ENCODE measurements around the gene NR1D1. TPM values are rescaled to one million over a fixed set of nuclear protein-coding genes. Genes with fewer than 3 reads are reported as not detected.

NR1D1 gene
- total RNA-seq, 1 experiment from 2014 or later, result 0.80 TPM

DNA sequence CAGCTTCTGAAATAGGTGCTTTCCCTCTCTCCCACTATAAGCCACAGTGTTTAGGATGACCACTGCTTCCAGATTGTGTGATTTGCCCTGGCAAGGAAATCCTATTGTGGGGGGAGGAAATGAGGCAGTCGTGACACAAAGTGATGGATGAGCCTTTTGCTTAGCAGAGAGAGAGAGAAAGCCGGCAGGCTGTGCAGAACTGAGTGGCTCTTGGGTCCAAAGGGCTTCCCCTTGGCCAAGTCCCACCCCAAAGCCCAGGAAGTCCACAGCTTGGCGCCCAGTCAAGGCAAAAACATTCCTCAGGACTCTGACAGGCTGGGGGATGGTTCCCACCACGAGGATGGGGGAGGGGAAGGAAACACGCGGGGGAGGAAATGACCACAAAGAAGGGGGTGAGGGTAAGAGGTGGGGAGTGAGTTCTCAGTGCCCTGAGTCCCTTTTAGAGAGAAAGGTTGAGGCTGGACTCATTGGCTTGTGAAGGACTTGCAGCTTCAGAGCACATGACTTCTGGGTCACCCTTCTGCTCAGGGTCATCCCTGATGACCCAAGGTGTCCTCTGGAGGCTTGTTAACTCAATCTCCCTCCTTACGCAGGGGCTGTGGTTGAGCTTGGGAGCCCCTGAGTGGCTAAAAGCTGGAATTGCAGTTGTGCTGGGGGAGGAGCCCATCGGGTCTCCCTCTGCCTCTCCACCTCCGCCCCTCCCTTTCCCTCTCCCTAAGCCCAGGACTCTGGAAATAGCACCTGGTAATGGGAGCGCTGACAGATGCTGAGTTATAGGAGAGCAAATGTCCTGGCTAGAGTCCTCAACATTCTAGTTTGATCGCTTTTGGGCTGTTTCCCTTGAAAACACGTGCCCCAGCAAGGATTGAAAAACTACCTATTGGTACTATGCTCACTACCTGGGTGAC is 11.1 kb upstream of the NR1D1 start:
- DNase-seq (ENCODE audit: low read depth), result peak; percentile 91

- no peak for DNase-seq (ENCODE audit: low read depth)
Observed at GRCh38 chr17:40110026-40110845, 9.8 kb upstream of the NR1D1 start.

DNA sequence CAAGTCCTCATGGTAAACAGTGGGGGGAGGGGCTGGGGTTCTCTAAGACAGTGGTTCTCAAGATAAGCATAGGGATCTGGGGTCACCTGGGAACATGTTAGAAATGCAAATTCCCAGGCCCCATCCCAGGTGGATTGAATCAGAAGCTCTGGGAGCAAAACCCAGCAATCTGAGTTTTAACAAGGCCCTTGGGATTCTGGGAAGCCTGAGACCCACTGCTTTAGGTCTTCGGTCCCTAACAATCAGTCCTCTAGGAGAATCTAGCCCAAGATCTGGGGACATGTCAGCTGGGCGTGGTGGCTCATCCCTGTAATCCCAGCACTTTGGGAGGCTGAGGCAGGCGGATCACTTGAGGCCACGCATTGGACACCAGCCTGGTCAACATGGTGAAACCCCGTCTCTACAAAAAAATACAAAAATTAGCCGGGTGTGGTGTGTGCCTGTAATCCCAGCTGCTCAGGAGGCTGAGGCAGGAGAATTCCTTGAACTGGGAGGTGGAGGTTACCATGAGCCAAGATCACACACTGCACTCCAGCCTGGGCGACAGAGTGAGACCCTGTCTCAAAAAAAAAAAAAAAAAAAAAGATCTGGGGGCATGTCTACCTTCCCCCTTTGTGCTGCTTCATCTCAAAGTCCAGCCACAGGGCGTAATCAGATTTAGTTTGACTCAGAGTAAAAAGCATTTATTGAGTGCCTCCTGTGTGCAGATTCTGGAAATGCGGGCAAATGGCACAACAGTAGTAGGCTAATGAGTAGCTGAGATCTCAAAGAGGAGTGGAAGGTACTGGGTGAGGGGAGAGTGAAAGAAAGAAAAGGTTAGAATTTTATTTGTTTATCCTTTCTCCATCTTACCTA is 8.8 kb upstream of the NR1D1 start:
- DNase-seq (ENCODE audit: low read depth), result no peak

DNA sequence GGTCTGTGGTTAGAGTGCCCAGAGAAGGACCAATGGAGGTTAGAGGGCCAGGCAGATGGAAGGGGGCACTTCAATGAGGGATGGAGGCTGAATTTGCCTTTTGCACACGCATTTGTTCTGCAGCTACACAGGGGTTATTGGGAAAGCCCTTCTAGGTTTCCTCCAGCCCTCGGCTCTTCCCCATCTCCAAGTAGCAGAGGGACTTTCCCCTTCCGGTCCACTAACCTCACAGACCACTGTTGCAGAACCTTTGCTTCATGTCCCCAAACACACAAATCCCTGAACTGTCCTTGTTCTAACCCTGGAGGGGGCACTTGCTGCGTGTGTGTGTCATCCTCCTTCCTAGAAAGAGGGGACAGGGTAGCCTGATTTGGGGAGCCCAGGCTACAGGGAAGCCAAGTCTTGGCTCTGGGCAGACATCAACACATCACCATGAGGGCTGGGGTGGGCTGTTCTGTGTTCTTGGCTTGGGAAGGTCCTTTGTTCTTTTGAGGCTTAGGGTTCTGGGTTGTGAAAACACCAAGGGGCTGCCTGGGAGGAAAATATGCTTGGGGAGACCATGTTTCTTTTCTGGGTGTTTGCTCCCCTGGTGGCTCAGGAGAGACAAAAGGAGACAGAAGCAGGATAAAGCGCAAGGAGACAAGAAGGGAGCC is 7.3 kb upstream of the NR1D1 start:
- DNase-seq (ENCODE audit: low read depth), result no peak

- no peak for DNase-seq (ENCODE audit: low read depth)
Observed at GRCh38 chr17:40106760-40107521, 6.6 kb upstream of the NR1D1 start.

DNA sequence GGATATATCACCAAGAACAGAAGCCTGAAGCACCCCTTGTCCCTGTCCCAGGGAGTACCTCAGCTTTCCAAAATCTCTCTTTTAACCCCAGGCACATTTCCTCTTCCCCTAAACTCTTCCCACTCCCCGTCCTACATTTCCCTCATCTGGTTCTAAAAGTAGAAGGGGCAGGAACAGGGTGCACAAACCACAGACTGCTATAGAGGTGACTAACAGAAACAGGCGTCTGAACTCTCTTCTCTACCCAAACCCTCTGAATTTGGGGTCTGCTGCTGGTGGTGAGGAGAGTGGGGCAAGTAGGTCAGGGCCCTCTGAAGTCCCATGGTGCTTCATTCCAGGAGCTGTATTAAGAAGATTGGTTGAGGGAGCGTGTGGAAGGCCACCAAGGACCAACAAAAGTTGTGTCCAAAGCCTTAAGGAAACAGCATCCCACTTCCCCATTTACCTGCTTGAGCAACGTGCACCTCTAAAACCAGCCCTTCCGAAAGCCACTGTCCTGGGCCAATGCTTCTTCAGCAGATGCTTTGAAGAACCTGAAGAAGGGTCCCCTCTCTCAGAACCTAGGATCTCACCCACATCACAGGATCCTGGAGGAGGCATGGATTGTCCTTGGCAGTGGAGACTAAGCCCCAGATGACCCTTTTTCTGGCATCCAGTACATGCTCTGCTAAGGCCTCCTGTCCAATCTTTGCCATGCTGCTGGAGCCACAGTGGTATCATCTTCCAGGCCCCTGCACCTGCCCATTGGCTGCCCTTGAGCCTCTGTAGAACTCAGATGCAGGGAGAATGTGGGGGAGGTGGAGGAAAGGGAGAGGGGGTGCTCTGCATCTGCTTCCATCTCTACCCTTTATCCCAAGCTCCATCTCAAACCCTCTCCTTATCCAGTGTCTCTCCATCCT is 5.7 kb upstream of the NR1D1 start:
- no peak for DNase-seq (ENCODE audit: low read depth)

DNA sequence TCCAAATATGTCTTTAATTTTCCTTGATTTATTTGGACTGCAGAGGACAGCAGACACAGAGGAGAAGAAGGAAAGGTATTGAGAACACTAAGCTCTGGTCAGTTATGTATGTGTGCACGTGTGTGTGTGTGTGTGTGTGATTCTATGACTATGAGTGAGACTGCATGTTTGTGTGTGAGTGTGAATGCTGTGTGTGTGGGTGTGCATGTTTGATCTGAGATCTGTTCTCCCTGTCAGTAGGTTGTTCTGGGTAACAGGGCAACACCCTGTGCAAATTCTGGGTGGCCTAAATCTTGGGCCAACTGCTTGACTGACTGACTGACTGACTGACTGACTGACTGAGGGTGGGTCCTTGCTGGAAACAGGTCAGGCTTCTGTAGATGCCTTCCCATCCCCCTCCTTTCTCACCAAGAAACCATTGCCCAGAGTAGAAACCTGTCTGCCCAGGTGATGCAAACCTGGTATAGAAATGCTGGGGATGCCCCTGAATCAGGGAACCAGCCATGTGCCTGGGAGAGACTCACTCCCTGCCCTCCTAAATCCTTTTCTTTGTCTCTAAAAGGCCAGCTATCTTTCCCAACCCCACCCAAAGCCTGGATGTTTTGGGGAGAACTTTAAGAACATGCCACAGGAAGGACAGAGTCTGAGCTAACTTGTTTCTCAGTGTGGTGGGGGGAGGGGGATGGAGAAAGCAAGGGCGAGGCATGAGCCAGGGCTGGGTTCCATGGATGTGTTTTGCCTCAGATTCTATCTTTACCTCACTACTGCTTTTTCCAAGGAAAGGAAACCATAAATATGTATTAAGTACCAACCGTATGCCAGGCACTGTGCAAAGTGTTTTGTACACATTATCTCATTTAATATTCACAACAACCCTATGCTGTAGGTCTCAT is 4.5 kb upstream of the NR1D1 start:
- no peak for DNase-seq (ENCODE audit: low read depth)

DNA sequence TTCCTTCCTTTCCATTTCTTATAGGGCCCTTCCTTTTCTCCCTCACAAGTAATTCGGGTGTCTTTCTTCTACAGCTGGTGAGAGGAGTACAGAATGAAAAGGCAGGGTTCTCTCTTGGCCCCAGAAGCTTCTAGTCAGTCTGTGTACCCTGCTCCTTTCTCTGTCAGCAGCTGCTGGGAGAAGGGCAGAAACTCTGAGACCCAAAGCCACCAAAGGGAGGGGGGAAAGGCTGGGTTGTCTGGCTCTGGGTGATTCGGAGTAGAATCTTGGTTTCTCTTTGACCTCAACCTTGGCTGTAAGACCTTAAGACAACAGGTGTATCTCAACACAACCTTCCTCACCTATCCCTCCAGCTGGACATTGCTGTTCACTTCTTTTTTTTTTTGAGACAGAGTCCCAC is 3.3 kb upstream of the NR1D1 start:
- DNase-seq (ENCODE audit: low read depth), result no peak

GRCh38 chr17:40103071-40103661 is 2.8 kb upstream of the NR1D1 start:
- DNase-seq (ENCODE audit: low read depth), result no peak

- no peak for DNase-seq (ENCODE audit: low read depth)
Observed at GRCh38 chr17:40101367-40102210, 1.2 kb upstream of the NR1D1 start.

DNA sequence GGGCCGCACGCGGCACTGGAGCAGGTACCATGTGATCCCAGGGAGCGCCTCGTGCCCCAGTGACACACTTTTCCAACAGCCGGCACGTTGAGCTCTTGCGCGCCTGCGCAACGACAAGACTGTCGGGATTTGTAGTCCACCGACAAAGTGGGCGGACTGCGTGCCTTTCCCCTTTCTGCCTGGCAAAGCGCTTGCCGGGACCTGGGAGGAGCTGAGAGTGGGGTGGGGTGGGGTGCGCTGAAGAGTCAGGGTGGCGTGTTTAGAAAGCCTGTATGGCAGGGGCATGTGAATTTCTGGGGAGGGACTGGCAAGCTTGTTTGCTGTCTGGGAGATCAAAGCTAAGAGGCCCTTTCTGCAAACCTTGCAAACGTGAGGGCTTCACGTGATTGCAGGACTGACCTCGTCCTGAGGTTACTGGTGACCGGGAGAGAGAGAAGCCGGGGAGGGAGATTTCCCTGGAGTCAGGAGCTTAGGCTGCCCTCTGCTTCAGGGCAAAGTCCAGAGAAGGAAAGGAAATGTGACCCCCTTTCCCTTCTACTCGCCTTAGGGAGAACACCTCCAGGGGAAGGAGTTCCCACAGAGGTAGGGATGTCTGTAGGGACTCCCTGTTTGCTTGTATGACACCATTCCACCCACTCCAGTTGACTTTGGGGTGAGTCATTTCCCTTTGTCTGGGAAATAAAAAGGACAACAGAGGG is 429 bp upstream of the NR1D1 start:
- DNase-seq (ENCODE audit: low read depth), result peak; percentile 100

DNA sequence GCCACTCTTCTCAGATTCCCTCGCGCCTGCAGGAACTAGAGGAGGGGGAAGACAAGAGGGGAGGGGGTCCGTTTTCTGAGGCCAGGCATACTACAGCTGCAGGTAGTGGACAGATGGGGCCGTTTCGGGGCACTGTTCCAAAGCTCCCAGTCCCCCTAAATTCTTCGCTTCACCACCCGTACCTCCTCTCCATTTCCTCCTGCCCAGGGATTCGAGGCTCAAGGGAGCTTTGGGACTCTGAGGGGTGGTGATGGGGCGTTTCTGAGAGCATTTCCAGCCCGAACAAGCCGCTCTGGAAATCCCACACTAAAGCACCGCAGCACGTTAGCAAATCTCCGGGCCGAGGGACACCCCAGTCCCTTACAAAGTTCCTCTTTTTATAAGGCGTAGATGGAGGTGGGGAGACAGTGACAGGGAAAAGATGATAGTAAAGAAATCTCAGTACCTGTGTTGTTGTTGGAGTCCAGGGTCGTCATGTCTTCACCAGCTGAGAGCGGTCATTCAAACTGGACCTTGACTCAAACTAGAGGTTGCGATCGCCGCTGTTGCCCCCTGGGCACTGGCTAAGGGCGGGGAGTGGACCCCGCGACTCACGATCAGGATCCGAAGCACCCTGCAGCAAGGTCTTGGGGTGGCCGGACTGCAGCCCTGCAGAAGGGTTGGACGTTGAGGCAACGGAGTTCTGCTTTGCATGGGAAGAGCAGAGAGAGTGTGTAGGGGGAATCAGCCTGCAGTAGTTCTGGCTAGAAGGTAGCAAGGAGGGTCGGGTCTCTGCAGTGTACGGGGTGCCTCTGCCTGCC is 570 bp downstream of the NR1D1 start:
- peak; percentile 46 for DNase-seq (ENCODE audit: low read depth)

- peak; percentile 99 for DNase-seq (ENCODE audit: low read depth)
Observed at GRCh38 chr17:40098846-40099618, 1.4 kb downstream of the NR1D1 start.

DNA sequence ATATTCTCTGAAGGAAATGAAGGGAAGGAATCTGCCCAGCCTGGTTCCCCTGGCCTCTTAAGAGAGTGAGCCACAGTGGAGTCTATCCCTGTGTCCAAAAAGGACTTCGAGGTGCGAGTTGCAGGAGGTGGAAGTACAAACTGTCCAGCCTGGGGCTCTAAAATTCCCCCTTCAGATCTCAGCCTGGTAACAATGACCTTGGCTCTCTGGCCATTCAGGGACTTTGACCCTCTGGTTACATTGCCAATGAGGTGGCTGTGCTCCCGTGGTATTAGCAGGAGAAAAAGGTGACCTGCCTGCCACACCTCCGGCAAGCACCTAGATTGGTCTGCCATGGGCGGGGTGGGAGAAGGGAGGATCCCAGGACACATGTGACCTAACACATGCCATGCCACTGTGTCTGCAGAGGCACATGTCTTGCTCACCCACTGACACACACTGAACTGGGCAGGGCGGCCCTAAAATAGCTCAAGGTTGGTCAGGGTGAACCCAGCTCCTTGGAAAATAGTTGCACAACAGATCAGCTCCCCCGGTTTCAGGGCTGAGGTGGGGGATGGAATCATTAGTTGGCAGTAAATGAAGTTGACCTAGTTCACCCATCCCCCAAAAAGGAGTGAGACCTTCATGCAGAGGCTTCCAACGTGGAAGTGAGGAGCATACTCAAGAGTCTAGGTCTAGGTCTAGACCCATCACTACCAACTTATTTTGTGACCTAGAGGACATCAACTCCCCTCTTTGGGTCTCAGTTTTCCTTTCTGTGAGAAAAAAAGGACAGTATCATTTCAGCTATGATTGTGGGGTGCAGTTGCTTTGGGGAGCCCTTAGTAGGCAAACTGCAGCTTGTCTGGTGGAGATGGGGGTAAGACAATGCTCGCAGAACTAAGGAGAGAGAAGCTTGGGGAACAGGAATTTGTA is 2.2 kb downstream of the NR1D1 start:
- DNase-seq (ENCODE audit: low read depth), result peak; percentile 51
